ENCODE data around the gene TTBK1.

Gene TTBK1

DNA sequence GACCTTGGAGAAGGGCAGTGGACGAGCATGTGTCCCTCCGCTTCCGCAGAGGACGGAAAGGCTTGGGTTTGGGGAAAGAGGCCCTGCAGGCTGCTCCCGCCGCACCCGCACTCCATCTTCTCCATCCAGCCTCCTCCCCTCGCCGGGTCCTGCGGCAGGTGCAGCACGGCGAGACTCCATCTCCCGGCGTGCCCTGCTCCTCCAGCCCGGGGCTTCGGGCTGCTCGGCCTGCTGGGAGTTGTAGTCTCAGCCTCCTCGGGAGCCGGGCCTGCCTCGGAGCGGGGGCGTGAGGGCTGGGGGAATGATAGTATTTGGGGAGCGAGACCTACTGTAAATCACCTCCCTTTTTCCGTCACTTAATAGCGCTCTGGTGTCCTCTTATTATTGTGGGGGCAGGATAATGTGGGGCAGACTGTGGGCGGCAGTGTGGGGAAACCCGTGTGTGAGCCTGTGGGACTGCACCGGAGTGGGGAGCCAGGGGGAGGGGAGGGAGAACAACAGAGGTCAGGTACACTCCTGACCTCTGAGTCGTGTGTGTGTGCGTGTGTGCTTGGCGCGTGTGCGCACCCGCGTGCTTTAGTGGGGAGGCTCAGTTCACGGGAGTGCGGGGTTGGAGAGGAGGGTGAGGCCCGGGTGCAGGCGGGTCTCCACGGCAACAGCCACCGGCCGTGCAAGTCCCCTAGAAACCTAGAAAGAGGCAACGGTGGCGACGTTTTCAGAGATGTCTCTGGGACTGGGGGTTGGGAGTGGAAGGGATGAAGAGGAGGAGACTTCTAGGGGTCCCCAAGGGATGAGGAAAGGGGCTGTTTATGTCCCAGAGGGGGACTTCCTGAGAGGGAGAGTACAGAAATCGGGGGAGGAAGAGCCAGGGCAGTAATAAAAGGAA lies 4.1 kb downstream of the TTBK1 start:
- TF ChIP-seq, protein P1, sequence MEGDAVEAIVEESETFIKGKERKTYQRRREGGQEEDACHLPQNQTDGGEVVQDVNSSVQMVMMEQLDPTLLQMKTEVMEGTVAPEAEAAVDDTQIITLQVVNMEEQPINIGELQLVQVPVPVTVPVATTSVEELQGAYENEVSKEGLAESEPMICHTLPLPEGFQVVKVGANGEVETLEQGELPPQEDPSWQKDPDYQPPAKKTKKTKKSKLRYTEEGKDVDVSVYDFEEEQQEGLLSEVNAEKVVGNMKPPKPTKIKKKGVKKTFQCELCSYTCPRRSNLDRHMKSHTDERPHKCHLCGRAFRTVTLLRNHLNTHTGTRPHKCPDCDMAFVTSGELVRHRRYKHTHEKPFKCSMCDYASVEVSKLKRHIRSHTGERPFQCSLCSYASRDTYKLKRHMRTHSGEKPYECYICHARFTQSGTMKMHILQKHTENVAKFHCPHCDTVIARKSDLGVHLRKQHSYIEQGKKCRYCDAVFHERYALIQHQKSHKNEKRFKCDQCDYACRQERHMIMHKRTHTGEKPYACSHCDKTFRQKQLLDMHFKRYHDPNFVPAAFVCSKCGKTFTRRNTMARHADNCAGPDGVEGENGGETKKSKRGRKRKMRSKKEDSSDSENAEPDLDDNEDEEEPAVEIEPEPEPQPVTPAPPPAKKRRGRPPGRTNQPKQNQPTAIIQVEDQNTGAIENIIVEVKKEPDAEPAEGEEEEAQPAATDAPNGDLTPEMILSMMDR (conservative IDR thresholded peaks at IDR 0.05) = no peak
- TF ChIP-seq ZFX (IDR thresholded peaks at IDR 0.05) = no peak
- no peak overlapping the region; the same call in 1 of the 2 replicates for H3K27ac ChIP-seq

DNA sequence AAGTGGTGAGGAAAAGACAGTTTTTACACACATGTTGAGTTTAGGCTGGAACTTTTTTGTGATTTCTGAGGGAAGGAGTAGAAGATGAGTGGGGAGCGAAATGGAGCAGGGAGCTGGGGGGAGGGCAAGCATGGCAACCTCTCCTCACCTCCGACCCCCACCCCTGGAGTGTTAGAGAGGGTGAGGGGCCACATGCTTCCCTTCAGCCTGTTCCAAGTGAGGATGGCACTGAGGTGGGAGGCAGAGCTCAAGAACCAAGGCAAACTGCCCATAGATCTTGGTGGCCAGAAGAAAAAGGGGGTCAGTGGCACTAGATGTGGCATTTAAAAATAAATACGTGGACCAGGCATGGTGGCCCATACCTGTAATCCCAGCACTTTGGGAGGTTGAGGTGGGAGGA lies 4.8 kb downstream of the TTBK1 start:
- H3K27ac ChIP-seq = no peak overlapping the region
- TF ChIP-seq, protein P1 (conservative IDR thresholded peaks at IDR 0.05) = no peak
- TF ChIP-seq ZFX (IDR thresholded peaks at IDR 0.05) = no peak

DNA sequence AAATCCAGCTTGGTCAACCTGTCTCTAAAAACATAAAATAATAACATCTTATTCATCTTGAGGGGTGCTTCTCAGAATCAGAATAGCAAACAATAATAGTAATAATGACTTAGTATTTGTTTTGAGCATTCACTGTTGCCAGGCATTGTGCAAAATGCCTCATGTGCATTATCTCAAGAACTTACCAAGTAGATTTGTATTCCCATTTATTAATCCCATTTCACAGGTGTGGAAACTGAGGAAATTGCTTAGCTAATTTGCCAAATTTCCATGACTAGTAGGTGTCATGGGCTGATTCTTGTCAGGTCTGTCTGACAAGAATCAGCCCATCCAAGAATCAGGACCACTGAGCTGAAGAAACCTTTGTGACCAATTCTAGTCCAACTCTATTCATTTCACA lies 5.5 kb downstream of the TTBK1 start:
- TF ChIP-seq, protein P1 (conservative IDR thresholded peaks at IDR 0.05) = no peak
- TF ChIP-seq ZFX (IDR thresholded peaks at IDR 0.05) = no peak
- no peak overlapping the region for H3K27ac ChIP-seq

DNA sequence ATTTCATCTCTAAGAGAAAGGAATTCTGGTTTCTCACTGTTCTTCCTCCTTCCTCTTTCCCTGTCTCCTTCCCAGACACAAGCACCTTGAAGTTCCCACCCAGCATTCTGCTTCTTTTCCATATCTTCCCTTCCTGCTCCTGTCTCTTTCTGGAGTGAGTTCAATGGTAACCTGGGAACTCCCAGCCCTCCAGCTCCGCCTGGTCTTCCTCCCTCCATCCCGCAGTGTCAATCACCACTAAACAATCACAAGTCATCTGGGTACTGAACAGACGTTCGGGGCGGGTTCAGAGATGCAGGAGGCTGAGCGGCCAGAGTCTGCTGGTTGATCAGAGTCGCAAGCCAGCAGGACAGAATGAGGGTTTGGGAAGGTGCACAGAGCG lies 7.7 kb downstream of the TTBK1 start:
- no peak overlapping the region for H3K27ac ChIP-seq
- TF ChIP-seq ZFX (IDR thresholded peaks at IDR 0.05) = no peak
- TF ChIP-seq, protein P1 (conservative IDR thresholded peaks at IDR 0.05) = no peak

DNA sequence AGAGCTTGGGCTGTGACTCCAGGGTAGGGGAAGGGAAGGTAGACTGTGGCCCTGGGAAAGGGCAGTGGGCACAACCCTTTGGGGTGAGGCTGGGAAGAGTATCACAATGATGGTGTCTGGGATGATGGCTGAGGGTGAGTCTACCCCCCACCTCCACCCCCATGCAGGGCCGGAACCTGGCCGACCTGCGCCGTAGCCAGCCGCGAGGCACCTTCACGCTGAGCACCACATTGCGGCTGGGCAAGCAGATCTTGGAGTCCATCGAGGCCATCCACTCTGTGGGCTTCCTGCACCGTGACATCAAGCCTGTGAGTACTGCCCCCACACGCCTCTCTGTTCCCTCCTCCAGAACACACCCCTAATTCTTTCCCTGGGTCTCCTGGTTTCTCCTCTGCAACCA lies 10.1 kb downstream of the TTBK1 start:
- H3K27ac ChIP-seq = no peak overlapping the region
- TF ChIP-seq ZFX (IDR thresholded peaks at IDR 0.05) = no peak
- TF ChIP-seq, protein P1 (conservative IDR thresholded peaks at IDR 0.05) = no peak

DNA sequence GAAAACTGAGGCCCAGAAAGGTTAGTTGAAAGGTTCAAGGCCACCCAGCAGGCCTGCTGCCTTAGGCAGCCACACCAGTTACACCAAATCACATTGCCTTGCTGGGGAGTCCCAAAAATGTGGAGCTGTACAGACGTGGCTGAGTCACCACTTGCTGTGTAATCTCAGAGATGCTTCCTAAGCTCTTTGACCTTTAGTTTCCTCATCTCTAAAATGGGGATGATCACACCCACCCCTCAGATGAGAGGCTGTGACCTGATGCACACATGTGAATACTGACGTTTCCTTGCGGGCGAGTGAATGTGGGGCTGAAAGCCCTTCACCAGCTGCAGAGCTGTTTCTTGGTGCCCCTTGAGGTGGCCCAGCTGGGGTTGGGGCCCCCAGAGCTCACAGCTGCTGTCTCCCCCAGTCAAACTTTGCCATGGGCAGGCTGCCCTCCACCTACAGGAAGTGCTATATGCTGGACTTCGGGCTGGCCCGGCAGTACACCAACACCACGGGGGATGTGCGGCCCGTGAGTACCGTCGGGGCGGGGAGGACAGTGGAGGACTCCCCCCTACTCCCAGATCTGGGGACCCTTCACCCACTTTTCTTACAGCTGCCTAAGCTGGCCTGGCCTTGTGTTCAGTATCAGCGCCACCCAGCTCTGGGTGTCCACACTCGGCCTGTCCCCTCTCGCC lies 11.0 kb downstream of the TTBK1 start:
- H3K27ac ChIP-seq = no peak overlapping the region
- TF ChIP-seq ZFX (IDR thresholded peaks at IDR 0.05) = no peak
- TF ChIP-seq, protein P1 (conservative IDR thresholded peaks at IDR 0.05) = no peak

DNA sequence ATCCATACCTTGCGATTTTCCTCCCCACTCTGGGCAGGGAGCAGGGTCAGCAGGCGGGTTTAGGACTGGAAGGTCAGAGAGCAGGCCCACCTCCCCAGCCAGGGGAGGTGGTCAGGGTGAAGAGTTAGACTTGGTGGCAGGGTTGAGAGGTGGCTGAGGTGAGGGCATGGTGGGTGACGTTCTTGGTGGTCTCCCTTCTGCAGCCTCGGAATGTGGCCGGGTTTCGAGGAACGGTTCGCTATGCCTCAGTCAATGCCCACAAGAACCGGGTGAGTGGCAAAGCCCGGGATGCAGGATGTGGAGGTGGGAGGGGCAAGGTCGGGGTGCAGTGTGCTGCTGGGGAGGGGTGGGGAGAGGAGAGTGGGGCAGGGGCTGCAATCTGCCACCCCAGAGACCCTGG lies 11.6 kb downstream of the TTBK1 start:
- no peak overlapping the region for H3K27ac ChIP-seq
- no peak for TF ChIP-seq ZFX (IDR thresholded peaks at IDR 0.05)
- TF ChIP-seq, protein P1 (conservative IDR thresholded peaks at IDR 0.05) = no peak
